Measurements from ENCODE around the gene RERE.

GRCh38 chr1:8816831-8817411, 519 bp downstream of the RERE start:
- no peak for TF ChIP-seq CTCF (IDR thresholded peaks at IDR 0.05)
- TF ChIP-seq POLR2A (IDR thresholded peaks at IDR 0.05) = peak in 1 of 2 donors; percentile 48

Measured in thyroid gland (tissue), 4 donors.